AG08396 (cell line): ENCODE results near the gene TSPAN9.
A peak's percentile ranks its signal among the peaks of the same experiment; 100 is the strongest.

Experiments used
- DNase-seq: peaks from one replicate; pipeline ENCODE4 v3.0.0; 2012; ENCODE audit warnings: low spot score, mixed read lengths

Gene TSPAN9

GRCh38 chr12:3076730-3077571, at the start of gene TSPAN9:
TSPAN9 (plus strand) TSS chr12:3077379; CDS start chr12:3201194, 123,815 bp downstream.
- peak; percentile 93 for DNase-seq

GRCh38 chr12:3028108-3028507, 49.1 kb upstream of the TSPAN9 start:
- no peak for DNase-seq

- no peak for DNase-seq
These were observed 46.3 kb upstream of the TSPAN9 start for GRCh38 chr12:3030821-3031429.

- DNase-seq: no peak
These were observed 45.0 kb upstream of the TSPAN9 start for GRCh38 chr12:3032161-3032560.

GRCh38 chr12:3032770-3033538, 44.2 kb upstream of the TSPAN9 start:
- no peak for DNase-seq

GRCh38 chr12:3033539-3033867, 43.7 kb upstream of the TSPAN9 start:
- DNase-seq: no peak

- DNase-seq: peak; percentile 88
These were observed 43.0 kb upstream of the TSPAN9 start for GRCh38 chr12:3034067-3034750.

- peak; percentile 68 for DNase-seq
These were observed 42.0 kb upstream of the TSPAN9 start for GRCh38 chr12:3035171-3035570.

GRCh38 chr12:3035815-3036702, 41.1 kb upstream of the TSPAN9 start:
- DNase-seq: peak; percentile 50

GRCh38 chr12:3036901-3037600, 40.1 kb upstream of the TSPAN9 start:
- DNase-seq: no peak

- no peak for DNase-seq
These were observed 39.0 kb upstream of the TSPAN9 start for GRCh38 chr12:3038166-3038565.

- DNase-seq: no peak
These were observed 38.2 kb upstream of the TSPAN9 start for GRCh38 chr12:3038926-3039510.

GRCh38 chr12:3040026-3040656, 37.0 kb upstream of the TSPAN9 start:
- DNase-seq: no peak

- DNase-seq: no peak
These were observed 36.3 kb upstream of the TSPAN9 start for GRCh38 chr12:3040663-3041544.

GRCh38 chr12:3041558-3042164, 35.5 kb upstream of the TSPAN9 start:
- peak; percentile 89 for DNase-seq

GRCh38 chr12:3042394-3042793, 34.8 kb upstream of the TSPAN9 start:
- DNase-seq: no peak

GRCh38 chr12:3042826-3043225, 34.4 kb upstream of the TSPAN9 start:
- no peak for DNase-seq

GRCh38 chr12:3043406-3043805, 33.8 kb upstream of the TSPAN9 start:
- no peak for DNase-seq
